ENCODE data around the gene RAB8B.

RAB8B gene

GRCh38 chr15:63238796-63239195 is 49.4 kb downstream of the RAB8B start:
- no peak for DNase-seq

DNA sequence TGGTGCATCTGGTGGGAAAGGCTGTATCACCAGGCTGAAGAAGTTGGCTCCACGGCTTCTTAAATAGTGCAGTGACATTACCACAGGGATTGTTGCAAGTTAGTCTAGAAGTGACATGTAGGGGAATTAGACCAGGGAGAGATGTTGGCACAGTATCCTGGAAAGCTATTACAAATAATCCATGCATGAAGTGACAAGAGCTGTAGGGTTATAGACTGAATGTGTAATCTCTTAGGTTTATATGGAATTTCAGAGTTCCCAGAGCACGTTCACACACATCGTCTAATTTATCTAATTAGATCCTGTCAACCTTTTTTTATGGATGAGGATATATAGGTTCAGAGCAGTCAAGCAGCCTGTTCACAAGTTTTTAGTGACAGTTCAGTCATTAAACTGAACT is 50.7 kb downstream of the RAB8B start:
- no peak for DNase-seq

- DNase-seq = no peak
Observed at GRCh38 chr15:63241316-63241715, 51.9 kb downstream of the RAB8B start.

- DNase-seq = no peak
Observed at GRCh38 chr15:63243101-63243500, 53.7 kb downstream of the RAB8B start.

- no peak for DNase-seq
Observed at GRCh38 chr15:63243776-63244175, 54.4 kb downstream of the RAB8B start.

GRCh38 chr15:63244399-63244798 is 55.0 kb downstream of the RAB8B start:
- DNase-seq = no peak

GRCh38 chr15:63244976-63245645 is 55.7 kb downstream of the RAB8B start:
- DNase-seq = no peak

DNA sequence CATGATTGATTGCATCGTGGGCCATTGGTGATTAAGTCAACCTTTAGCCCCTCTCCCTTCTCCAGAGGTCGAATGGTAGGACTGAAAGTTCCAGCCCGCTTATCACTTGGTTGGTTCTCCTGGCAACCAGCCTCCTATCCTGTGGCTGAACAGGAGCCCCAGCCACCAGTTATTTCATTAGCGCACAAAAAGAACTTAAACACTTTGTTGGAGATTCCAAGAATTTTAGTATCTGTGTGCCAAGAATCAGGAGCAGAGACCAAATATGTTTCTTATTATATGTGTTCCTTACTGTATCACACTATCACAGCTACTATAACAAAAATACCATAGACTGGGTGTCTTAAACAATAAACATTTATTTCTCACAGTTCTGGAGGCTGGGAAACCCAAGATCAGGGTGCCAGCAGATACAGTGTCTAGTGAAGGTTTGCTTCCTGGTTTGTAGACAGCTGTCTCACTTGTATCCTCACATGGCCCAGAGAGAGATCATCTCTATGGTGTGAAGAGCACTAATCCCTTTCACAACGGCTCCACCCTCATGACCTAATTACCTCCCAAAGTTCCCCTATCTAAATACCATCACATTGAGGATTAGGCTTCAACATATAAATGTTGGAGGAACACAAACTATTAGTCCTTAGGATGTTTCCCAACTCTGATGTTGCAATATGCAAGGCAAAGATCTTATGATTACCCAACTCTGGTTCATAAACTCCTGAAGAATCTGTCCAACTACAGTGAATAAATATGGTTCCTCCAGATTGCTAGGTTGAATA is 57.5 kb downstream of the RAB8B start:
- no peak for DNase-seq

- DNase-seq = no peak
Observed at GRCh38 chr15:63250312-63250965, 61.0 kb downstream of the RAB8B start.

- DNase-seq = no peak
Observed at GRCh38 chr15:63251701-63252100, 62.3 kb downstream of the RAB8B start.

GRCh38 chr15:63252292-63252691 is 62.9 kb downstream of the RAB8B start:
- DNase-seq = no peak

- DNase-seq = no peak
Observed at GRCh38 chr15:63254991-63255390, 65.6 kb downstream of the RAB8B start.

- DNase-seq = no peak
Observed at GRCh38 chr15:63255489-63255990, 66.1 kb downstream of the RAB8B start.

DNA sequence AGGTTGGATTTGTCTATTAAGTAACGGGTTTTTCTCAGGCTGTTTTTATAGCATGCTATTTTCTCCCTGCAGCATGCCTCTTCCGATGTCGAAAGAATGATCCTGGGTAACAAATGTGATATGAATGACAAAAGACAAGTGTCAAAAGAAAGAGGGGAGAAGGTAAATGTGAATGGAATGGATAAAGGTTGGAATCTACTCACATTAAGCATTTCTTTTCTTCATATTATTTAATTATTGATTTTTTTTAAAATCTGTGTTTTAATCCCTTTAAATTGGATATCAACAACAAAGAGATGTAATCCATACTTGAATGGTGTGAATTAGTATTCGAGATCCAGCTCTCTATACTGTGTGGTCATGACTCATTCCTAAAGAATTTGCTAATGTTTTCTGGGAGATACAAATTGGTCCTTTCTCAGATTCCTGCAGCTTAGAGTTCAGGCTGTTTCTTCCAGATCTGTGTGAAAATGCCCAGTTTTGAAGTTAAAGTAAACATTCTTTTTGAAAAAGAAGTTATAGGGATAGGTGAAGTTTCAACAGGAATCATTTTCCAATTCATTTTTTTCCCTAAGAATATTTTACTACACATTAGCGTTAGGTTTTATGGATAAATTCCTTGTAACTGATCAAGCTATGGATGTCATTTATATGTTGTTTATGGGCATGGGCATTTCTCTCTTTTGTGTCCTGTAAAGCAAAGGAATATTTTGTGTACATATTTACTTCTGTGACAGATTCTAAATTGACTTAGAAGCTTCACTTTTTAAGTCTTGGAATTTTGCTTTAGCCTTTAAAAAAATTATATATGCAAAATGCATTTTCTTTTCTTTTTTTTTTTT is 67.2 kb downstream of the RAB8B start:
- DNase-seq = no peak

- no peak for DNase-seq
Observed at GRCh38 chr15:63258658-63259057, 69.3 kb downstream of the RAB8B start.

- DNase-seq = no peak
Observed at GRCh38 chr15:63260791-63261190, 71.4 kb downstream of the RAB8B start.

DNA sequence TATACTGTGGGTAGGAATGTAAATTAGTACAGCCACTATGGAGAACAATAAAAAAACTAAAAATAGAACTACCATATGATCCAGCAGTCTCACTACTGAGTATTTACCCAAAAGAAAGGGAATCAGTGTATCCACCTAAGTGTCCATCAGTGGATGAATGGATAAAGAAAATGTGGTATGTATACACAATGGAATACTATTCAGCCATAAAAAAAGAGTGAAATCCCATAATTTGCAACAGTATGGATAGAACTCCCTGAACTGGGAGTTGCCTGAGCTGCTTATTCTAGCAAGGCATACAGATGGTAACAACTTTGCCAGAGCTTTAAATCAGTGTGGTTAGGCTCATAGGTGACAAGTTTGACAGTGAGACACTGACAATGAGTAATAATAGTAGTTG is 71.9 kb downstream of the RAB8B start:
- no peak for DNase-seq

DNA sequence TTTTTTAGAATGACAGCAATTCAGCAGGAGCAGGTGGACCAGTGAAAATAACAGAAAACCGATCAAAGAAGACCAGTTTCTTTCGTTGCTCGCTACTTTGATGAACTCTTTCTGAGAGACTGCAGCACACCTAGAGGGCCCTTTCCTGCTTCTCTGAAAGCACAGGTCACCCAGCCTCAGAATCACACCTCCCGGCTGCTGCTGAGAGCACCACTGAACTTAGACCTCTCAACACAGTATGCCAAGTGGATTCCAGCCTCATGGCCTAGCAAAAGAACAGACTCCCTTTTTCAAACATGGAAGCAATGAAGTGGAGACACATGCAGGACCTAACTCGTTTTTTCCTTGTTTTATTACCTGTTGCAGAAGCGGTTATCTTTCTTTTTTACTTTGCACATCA is 74.1 kb downstream of the RAB8B start:
- DNase-seq = no peak

- no peak for DNase-seq
Observed at GRCh38 chr15:63264688-63265293, 75.4 kb downstream of the RAB8B start.

DNA sequence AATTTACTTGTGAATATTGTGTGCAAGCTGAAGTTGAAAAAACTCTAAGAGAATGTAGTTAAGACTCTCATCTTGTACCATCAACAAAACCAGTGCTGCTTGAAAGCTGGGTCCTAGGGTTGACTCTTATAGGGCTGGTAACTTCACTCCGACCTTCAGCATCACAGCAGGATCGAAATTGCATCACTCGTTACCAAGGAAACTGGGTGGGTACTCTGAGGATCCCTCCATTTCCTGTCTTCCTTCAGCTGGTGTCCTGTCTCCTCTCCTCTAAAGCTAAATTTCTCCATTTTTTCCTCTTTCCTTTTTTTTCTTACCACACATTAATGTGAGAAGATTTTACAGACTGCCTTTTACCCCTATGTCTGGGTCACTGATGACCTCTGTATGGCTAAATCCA is 85.0 kb downstream of the RAB8B start:
- no peak for DNase-seq

DNA sequence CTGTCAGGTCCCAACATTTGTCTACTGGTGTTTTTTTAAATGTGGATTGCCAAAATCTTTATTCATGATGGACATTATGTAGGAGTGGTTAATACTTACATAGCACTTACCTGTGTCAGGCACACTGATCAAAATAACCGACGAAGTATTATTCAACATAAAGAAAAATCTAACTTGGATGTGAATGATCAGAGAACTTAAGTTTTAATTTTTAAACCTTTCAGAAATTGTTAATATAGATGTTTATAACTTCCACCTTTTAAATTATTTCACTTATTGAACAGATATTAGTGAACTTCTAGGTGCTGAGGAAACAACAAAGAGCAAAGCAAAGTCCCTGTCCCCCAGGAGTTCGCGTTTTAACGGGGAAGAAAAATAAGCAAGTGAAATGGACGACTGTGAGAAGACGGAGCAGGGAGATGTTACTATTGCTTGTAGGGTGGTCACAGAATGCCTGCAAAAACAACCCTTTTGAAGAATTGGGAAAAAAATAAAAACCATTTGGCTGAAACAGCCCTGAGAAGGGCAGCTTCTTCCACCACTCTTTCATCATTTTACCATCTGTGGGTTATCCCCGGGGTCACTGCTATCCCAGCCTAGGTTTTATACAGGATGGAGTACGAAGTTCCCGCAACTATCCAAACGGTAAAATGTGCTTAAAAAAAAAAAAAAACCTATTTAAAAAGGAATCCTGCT is 87.1 kb downstream of the RAB8B start:
- no peak for DNase-seq

Measured in stimulated activated CD4-positive, alpha-beta T cell treated with anti-CD3 and anti-CD28 coated beads, Interleukin-4, amount 100 ng/mL, for 1 hour (primary cell).